COLO829 (cell line): Measurements from ENCODE around the gene CYTH3.
A peak's percentile ranks its signal among the peaks of the same experiment; 100 is the strongest.
"Not testable (repeated sequence)": the region's sequence is repeated elsewhere in the genome, so short reads cannot be mapped to it uniquely, and the experiment has no call there.

ENCODE experiments used
- DNase-seq: peaks from one replicate; pipeline ENCODE4 v3.0.0; 2012; ENCODE audit warnings: low spot score

CYTH3 gene

GRCh38 chr7:6283391-6284054 is 11.1 kb upstream of the CYTH3 start:
- DNase-seq = not testable (repeated sequence)

GRCh38 chr7:6279937-6280336 is 7.5 kb upstream of the CYTH3 start:
- no peak for DNase-seq

- DNase-seq = no peak
Measured at GRCh38 chr7:6279341-6279740, 6.9 kb upstream of the CYTH3 start.

- DNase-seq = no peak
Measured at GRCh38 chr7:6278749-6279310, 6.4 kb upstream of the CYTH3 start.

- DNase-seq = no peak
Measured at GRCh38 chr7:6277476-6277875, 5.1 kb upstream of the CYTH3 start.

GRCh38 chr7:6276911-6277408 is 4.5 kb upstream of the CYTH3 start:
- no peak for DNase-seq

GRCh38 chr7:6274743-6275142 is 2.3 kb upstream of the CYTH3 start:
- DNase-seq = no peak

GRCh38 chr7:6273917-6274630 is 1.6 kb upstream of the CYTH3 start:
- no peak for DNase-seq

GRCh38 chr7:6273380-6273837 is 985 bp upstream of the CYTH3 start:
- DNase-seq = no peak

GRCh38 chr7:6271694-6272440 is 557 bp downstream of the CYTH3 start:
- DNase-seq = no peak

GRCh38 chr7:6271060-6271658 is 1.3 kb downstream of the CYTH3 start:
- peak; percentile 81 for DNase-seq

- no peak for DNase-seq
Measured at GRCh38 chr7:6269527-6269926, 2.9 kb downstream of the CYTH3 start.

- DNase-seq = no peak
Measured at GRCh38 chr7:6268907-6269306, 3.5 kb downstream of the CYTH3 start.

- DNase-seq = no peak
Measured at GRCh38 chr7:6268023-6268900, 4.2 kb downstream of the CYTH3 start.

- no peak for DNase-seq
Measured at GRCh38 chr7:6266699-6267098, 5.7 kb downstream of the CYTH3 start.

- no peak for DNase-seq
Measured at GRCh38 chr7:6262221-6262620, 10.2 kb downstream of the CYTH3 start.

- DNase-seq = no peak
Measured at GRCh38 chr7:6261699-6262098, 10.7 kb downstream of the CYTH3 start.

GRCh38 chr7:6260291-6261187 is 11.9 kb downstream of the CYTH3 start:
- no peak for DNase-seq

- DNase-seq = no peak
Measured at GRCh38 chr7:6259257-6259656, 13.2 kb downstream of the CYTH3 start.
